Astrocyte (in vitro differentiated cells and primary cell): Measurements from ENCODE around the gene NCR3LG1. TPM values are rescaled to one million over a fixed set of nuclear protein-coding genes. Genes with fewer than 3 reads are reported as not detected.

ENCODE experiments used
- DNase-seq: peaks from one replicate; pipeline ENCODE4 v3.0.0-alpha.2; 2010; ENCODE audit warnings: low read depth
- FAIRE-seq: peaks from 2 replicates; lab custom pipeline; 2011; peaks lifted over from hg19 to GRCh38; lab: Jason Lieb, UNC
- H2AFZ ChIP-seq: 2 replicates; pipeline ENCODE4 v1.6.0; 2012; ENCODE audit warnings: low read depth, low read length, inconsistent platforms
- H3K27ac ChIP-seq: 2 replicates; pipeline ENCODE4 v1.5.1; 2011; ENCODE audit warnings: low read depth, low read length, inconsistent platforms
- H3K27me3 ChIP-seq: 2 replicates; pipeline ENCODE4 v1.6.0; 2011; ENCODE audit warnings: low read length, inconsistent platforms; ENCODE audit not compliant: insufficient read depth
- H3K36me3 ChIP-seq: 2 replicates; pipeline ENCODE4 v1.5.1; 2011; ENCODE audit warnings: low read length, inconsistent platforms; ENCODE audit not compliant: insufficient read depth
- H3K4me1 ChIP-seq: 2 replicates; pipeline ENCODE4 v1.5.1; 2011; ENCODE audit warnings: low read length, inconsistent platforms; ENCODE audit not compliant: insufficient read depth
- H3K4me2 ChIP-seq: 2 replicates; pipeline ENCODE4 v1.6.0; 2012; ENCODE audit warnings: low read length, inconsistent platforms
- H3K4me3 ChIP-seq: 2 replicates; pipeline ENCODE4 v1.5.1; 2011; ENCODE audit warnings: low read depth, mild to moderate bottlenecking, low read length, inconsistent platforms; ENCODE audit not compliant: insufficient read depth
- H3K79me2 ChIP-seq: 2 replicates; pipeline ENCODE4 v1.6.0; 2012; ENCODE audit warnings: mild to moderate bottlenecking, low read length, inconsistent platforms; ENCODE audit not compliant: insufficient read depth
- H3K9ac ChIP-seq: 2 replicates; pipeline ENCODE4 v1.6.0; 2012; ENCODE audit warnings: mild to moderate bottlenecking, low read length, inconsistent platforms
- H3K9me3 ChIP-seq: 2 replicates; pipeline ENCODE4 v1.5.1; 2012; ENCODE audit warnings: low read depth, mild to moderate bottlenecking, low read length, inconsistent platforms; ENCODE audit not compliant: insufficient read depth
- H4K20me1 ChIP-seq: 2 replicates; pipeline ENCODE4 v1.6.0; 2012; ENCODE audit warnings: low read length, inconsistent platforms; ENCODE audit not compliant: insufficient read depth
- H3K27ac Mint-ChIP-seq: one replicate; pipeline ENCODE4 v1.8.0; 2021; ENCODE audit warnings: mild to moderate bottlenecking, mixed read lengths; ENCODE audit not compliant: unreplicated experiment
- H3K27me3 Mint-ChIP-seq: one replicate; pipeline ENCODE4 v1.8.0; 2021; ENCODE audit warnings: low read depth, mixed read lengths; ENCODE audit not compliant: unreplicated experiment
- H3K36me3 Mint-ChIP-seq: one replicate; pipeline ENCODE4 v1.8.0; 2021; ENCODE audit warnings: low read depth, mixed read lengths; ENCODE audit not compliant: unreplicated experiment
- H3K4me1 Mint-ChIP-seq: one replicate; pipeline ENCODE4 v1.8.0; 2021; ENCODE audit warnings: low read depth, mixed read lengths; ENCODE audit not compliant: unreplicated experiment
- H3K4me3 Mint-ChIP-seq: one replicate; pipeline ENCODE4 v1.8.0; 2021; ENCODE audit warnings: mild to moderate bottlenecking, moderate library complexity, mixed read lengths; ENCODE audit not compliant: unreplicated experiment
- H3K9me3 Mint-ChIP-seq: one replicate; pipeline ENCODE4 v1.8.0; 2021; ENCODE audit warnings: mild to moderate bottlenecking, mixed read lengths; ENCODE audit not compliant: unreplicated experiment
- CTCF ChIP-seq: IDR thresholded peaks from 2 replicates; pipeline ENCODE4 v1.5.1; 2011; ENCODE audit warnings: low read depth, mild to moderate bottlenecking, inconsistent platforms, low read length, moderate library complexity; ENCODE audit not compliant: insufficient read depth
- EZH2 ChIP-seq: IDR thresholded peaks from 2 replicates; pipeline ENCODE4 v1.6.1; 2012; ENCODE audit warnings: mild to moderate bottlenecking, low read length, inconsistent platforms; ENCODE audit not compliant: insufficient read depth
- total RNA-seq: library from RNA; stranded (reverse); gene quantifications from 2 replicates; pipeline ENCODE4 v1.2.1, GENCODE V29; 2021

NCR3LG1 gene
- total RNA-seq, 1 donor from 2014 or later: 3.3 TPM

- H3K9me3 Mint-ChIP-seq: no peaks in the 10 kb centered on the region
- peak overlapping the region; percentile 10 for H3K27ac ChIP-seq
- H3K4me1 Mint-ChIP-seq: no peaks in the 10 kb centered on the region
- H3K36me3 ChIP-seq: peaks cover 10% of the 10 kb centered on the region
- peak overlapping the region; percentile 6 for H3K9ac ChIP-seq
- peaks cover 12% of the 10 kb centered on the region for H3K4me1 ChIP-seq
- peak overlapping the region; percentile 66 for H3K4me2 ChIP-seq
- no peaks in the 10 kb centered on the region for H3K9me3 ChIP-seq
- no peak overlapping the region for H3K4me3 Mint-ChIP-seq
- H3K27ac Mint-ChIP-seq: no peak overlapping the region
- no peaks in the 10 kb centered on the region for H3K27me3 Mint-ChIP-seq
- H2AFZ ChIP-seq: no peak overlapping the region
- DNase-seq (peak; percentile 85), FAIRE-seq (peak; percentile 62)
- no peaks in the 10 kb centered on the region for H3K27me3 ChIP-seq
- no peaks in the 10 kb centered on the region for H4K20me1 ChIP-seq
- no peak for TF ChIP-seq CTCF
- TF ChIP-seq EZH2: no peak
- H3K4me3 ChIP-seq: no peak overlapping the region
- no peaks in the 10 kb centered on the region for H3K79me2 ChIP-seq
- H3K36me3 Mint-ChIP-seq: no peaks in the 10 kb centered on the region
Measured at GRCh38 chr11:17314232-17314547, 37.4 kb upstream of the NCR3LG1 start.

- no peak overlapping the region for H3K27ac ChIP-seq
- Mint-ChIP-seq H3K27me3 (no peaks in the 10 kb centered on the region), H3K27ac (no peak overlapping the region), H3K9me3 (no peaks in the 10 kb centered on the region), H3K36me3 (no peaks in the 10 kb centered on the region), H3K4me3 (no peak overlapping the region), H3K4me1 (no peaks in the 10 kb centered on the region)
- H3K36me3 ChIP-seq: peaks cover 15% of the 10 kb centered on the region
- no peaks in the 10 kb centered on the region for H3K27me3 ChIP-seq
- H3K4me3 ChIP-seq: no peak overlapping the region
- no peak for TF ChIP-seq CTCF
- TF ChIP-seq EZH2: no peak
- FAIRE-seq (no peak), DNase-seq (no peak)
- no peaks in the 10 kb centered on the region for H3K79me2 ChIP-seq
- no peak overlapping the region for H3K4me2 ChIP-seq
- no peak overlapping the region for H3K9ac ChIP-seq
- no peak overlapping the region for H2AFZ ChIP-seq
- H3K9me3 ChIP-seq: no peaks in the 10 kb centered on the region
- H3K4me1 ChIP-seq: peaks cover 12% of the 10 kb centered on the region
- H4K20me1 ChIP-seq: no peaks in the 10 kb centered on the region
Measured at GRCh38 chr11:17314904-17315426, 36.6 kb upstream of the NCR3LG1 start.

DNA sequence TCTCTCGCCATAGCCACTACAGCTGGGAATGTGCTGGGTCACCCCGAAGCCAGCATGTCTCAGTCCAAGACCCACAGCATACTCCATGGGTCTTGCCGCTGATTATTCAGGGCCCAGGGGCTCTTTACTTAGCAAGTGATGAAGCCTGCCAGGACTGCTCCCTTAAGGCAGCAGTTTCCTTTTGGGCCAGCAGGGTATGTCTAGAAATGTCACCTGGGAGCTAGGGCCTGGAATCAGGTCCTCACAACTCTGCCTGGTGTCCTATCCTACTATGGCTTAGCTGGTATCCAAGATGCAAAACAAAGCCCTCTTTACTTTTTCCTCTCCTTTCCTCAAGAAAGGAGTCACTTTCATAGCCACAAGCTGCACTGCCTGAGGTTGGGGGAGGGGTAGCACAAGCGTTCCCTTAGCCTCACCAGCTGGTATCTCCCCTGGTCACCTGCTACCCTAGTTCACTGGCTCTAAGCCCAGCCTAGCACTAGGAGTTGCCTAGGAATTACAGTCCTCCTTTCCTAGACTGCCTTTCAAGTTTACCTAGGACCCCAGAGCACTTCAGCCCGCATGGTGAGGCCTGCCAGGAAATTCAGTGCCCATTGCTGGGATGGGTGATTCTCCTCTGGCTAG lies 22.6 kb upstream of the NCR3LG1 start:
- Histone ChIP-seq H3K79me2 (no peaks in the 10 kb centered on the region), H3K9ac (no peak overlapping the region), H3K4me3 (no peak overlapping the region), H3K27me3 (no peaks in the 10 kb centered on the region), H4K20me1 (no peaks in the 10 kb centered on the region), H3K9me3 (no peaks in the 10 kb centered on the region), H3K27ac (no peak overlapping the region), H3K36me3 (peaks cover 5% of the 10 kb centered on the region), H3K4me1 (no peaks in the 10 kb centered on the region), H3K4me2 (no peak overlapping the region), H2AFZ (no peak overlapping the region)
- Mint-ChIP-seq H3K4me1 (no peaks in the 10 kb centered on the region), H3K9me3 (no peaks in the 10 kb centered on the region), H3K27me3 (no peaks in the 10 kb centered on the region), H3K36me3 (peaks cover 4% of the 10 kb centered on the region), H3K27ac (no peak overlapping the region), H3K4me3 (no peak overlapping the region)
- no peak for DNase-seq
- no peak for FAIRE-seq
- TF ChIP-seq EZH2 (no peak), CTCF (no peak)
